GM18873 (cell line): ENCODE results near the gene NDUFS5.
"Not testable (repeated sequence)": the region's sequence is repeated elsewhere in the genome, so short reads cannot be mapped to it uniquely, and the experiment has no call there.

Experiments used
- ATAC-seq: cut with Tn5 transposase; IDR thresholded peaks from one replicate; pipeline ENCODE4 v1.9.1; 2021; ENCODE audit warnings: mild to moderate bottlenecking, moderate library complexity, moderate number of reproducible peaks; ENCODE audit not compliant: unreplicated experiment, low FRiP score

NDUFS5 gene

DNA sequence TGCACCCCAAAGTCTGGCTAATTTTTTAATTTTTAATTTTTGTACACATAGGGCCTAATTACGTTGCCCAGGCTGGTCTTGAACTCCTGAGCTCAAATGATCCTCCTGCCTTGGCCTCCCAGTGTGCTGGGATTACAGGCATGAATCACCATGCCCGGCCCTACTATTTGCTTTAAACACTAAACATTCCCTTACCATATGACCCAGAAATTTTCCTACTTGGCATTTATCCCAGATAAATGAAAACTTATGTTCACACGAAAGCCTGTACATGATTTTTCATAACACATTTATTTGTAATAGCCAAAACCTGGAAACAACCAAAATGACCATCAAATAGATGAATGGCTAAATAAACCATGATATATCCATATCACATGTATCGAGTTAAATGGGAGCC, 35.8 kb downstream of the NDUFS5 start:
- no peak for ATAC-seq

DNA sequence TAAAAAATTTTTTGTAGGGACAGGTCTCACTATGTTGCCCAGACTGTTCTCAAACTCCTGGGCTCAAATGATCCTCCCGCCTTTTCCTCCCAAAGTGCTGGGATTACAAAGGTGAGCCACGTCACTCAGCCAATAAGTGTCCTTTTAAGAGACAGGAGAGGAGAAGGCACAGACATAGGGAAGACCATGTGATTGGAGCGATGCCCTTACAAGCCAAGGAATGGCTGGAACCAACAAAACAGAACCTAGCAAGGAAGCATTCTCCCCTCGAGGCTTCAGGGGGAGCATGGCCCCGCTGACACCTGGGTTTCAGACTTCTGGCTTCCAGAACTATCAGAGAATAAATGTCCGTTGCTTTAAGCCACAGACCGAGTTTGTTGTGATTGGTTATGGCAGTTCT, 37.0 kb downstream of the NDUFS5 start:
- ATAC-seq: no peak

DNA sequence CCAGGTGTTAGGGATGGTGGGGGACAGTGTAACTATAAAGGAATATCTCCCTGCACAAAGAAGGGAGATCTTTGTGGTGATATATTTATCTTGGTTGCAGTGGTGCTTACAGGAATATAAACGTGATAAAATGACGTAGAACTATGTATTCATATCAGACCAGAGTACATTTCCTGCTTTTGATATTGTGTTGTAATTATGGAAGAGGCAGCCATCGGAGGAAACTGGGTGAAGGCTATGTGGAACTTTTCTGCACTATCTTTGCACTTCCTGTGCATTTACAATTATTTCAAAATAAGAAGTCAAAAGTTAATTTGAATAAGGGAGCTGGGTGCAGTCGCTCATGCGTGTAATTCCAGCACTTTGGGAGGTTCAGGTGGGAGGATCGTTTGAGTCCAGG, 37.6 kb downstream of the NDUFS5 start:
- ATAC-seq: no peak

DNA sequence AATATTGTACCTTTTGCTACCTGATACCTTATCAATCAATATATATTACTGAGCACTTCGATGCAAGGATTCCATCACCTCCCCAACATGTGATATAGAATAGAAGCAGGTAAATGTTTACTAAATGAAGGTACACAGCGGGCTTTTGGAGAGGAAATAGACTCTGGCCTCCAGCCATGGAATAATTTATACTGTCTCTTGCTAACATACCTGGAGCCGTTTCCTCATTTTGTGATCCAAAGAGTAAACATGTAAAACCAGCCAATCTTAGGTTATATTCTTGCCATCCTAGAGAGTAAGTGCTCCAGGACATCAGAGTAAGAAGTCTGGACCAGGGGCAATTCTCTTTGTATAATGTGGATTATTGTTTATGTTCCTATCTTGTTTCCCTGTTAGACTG, 39.4 kb downstream of the NDUFS5 start:
- ATAC-seq: no peak

DNA sequence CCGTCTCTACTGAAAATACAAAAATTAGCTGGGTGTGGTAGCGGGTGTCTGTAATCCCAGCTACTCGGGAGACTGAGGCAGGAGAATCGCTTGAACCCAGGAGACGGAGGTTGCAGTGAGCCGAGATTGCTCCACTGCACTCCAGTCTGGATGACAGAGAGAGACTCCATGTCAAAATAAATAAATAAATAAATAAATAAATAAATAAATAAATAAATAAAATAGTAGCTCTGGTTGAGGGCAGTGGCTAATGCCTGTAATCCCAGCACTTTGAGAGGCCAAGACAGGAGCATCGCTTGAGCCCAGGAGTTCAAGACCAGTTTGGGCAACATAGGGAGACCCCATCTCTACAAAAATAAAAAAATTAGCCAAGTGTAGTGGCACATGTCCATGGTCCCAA, 42.1 kb downstream of the NDUFS5 start:
- ATAC-seq: not testable (repeated sequence)

DNA sequence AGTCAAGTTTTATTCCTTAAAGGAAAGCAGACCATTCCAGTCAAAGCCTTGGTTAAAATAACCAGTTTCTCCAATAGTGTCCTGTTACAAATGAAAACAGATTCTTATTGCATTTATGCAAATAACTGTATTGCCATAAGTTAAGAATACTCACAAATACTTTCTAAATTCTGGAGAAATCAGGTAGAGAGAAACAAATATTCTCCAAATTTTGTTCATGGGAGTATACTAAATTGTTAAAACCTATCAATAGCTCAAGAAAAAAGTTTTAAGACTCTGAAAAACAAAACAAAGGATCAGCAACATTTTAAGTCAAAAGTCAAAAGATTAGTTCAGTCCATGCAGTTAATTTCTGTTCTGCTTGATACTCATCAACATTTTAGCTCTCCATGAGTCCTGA, 45.4 kb downstream of the NDUFS5 start:
- ATAC-seq: not testable (repeated sequence)

DNA sequence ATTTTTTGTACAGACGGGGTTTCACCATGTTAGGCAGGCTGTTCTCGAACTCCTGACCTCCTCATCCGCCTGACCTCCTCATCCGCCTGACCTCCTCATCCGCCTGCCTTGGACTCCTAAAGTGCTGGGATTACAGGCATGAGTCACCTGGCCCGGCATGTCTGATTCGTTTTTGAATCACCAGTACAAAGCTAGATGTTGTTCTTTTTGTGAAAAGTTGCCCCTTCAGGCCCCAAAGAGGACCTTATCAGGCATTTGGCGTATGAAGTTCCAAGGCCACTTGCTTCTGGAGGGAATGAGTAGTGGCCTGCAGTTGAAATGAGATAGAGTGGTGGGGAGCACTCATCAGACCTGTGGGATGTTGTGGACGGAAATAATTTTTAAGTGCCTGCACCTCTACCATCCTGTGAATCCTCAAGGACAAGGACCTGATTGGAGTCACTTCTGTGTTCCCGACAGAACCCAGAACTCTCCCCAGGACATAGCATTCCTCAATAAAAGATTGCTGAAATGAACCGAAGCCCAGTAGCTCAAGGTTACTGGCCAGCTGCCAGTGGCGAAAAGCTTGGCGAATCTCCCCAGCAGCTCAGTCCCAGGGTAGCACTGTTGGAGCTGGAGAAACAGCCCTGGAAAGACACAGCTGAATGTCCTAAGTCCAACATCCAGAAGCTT, 50.1 kb downstream of the NDUFS5 start:
- ATAC-seq: no peak

DNA sequence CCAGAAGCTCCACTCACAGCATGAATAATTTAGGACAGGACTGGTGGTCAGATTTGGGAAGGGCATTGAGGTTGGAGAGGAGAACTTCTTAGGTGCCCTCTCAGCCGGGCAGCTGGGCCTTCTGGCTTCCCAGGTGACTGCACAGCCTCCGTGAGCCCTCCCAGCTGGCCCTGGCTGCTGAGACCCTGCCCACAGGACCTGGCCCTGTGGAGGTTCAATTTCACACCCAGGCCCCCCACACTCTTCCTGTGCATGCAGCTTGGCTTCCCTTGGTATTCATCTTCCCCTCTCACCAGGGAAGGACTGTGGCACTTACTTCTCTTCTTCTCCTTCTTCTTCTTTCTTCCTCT, 50.6 kb downstream of the NDUFS5 start:
- no peak for ATAC-seq

DNA sequence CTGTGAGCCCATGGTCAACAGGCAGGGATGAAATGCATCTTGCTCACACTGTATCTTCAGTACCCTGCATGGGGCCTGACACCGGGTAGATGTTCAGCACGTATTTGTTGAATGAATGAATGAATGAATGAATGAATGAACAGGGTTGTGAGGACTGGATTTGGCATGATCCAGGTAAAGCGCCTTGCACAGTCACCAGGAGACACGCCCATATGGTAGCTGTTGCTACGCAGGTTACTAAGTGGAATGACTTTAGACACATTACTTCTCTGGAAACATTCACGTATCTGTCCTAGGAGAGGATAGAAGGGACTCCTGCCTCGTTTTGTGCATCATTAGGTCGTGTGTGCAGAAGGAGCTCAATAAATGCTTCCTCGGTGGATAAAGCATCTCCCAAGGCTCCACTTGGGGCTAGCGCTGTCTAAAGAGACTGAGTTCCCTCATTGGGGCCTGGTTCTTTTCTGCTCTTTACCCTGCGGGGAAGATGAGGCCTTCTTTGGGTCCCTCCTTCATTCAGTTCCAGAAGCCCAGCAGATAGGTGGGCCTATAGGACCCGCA, 54.2 kb downstream of the NDUFS5 start:
- ATAC-seq: no peak

DNA sequence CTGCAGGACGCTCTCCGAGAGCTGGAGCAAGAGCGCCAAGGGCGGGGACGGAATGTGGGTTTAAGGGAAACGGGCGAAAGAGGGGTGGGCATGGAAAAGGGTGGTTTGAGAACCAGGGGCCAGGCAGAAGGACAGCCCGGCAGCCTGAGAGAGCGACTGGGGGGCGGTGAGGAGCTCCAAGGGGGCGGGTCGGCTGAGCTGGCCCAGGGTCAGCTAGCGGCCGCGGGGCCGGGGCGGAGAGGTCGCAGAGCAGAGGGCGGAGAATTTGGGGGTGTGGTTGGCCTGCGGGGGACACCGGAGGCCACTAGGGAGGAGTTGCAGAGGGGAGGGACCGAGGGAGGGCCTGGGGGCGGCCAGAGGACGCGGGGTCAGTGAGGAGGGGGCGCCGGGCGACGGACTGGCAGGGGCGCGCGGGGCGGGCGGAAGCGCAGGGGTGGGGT, 54.7 kb downstream of the NDUFS5 start:
- no peak for ATAC-seq

DNA sequence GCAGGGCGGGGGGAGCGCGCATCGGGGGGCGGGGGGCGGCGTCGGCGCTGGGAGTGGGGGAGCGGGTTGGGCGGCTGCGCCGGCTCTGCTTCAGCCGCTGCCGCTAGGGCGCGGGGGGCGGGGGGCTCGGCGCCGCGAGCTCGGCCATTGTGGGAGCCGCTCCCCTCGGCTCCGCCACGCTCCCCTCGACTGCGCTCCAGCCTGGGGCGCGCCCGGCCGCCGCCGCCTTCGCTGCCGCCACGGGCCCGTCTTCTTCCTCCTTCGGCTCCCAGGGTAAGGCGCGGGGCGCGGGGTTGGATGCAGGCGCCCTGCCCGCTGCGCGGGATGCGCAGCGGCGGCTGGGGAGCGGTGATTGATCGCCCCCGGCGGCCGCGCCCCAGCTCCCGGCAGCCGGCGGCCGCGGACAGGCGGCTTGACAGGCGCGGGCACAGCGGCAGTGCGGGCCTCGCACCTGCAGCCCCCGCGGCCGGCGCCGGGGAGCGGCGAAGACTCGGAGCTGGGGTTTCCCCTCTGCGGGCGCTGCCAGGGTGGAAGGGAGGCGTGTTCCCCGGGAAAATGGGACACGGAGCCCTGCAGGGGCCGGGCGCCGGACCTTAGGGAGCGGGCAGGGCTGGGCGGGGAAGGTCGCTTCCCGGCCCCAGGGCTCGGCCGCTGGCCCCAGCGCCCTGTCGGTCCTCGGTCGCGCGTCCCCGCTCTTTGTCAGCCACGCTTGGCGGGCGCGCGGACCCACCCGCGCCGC, 55.3 kb downstream of the NDUFS5 start:
- no peak for ATAC-seq

DNA sequence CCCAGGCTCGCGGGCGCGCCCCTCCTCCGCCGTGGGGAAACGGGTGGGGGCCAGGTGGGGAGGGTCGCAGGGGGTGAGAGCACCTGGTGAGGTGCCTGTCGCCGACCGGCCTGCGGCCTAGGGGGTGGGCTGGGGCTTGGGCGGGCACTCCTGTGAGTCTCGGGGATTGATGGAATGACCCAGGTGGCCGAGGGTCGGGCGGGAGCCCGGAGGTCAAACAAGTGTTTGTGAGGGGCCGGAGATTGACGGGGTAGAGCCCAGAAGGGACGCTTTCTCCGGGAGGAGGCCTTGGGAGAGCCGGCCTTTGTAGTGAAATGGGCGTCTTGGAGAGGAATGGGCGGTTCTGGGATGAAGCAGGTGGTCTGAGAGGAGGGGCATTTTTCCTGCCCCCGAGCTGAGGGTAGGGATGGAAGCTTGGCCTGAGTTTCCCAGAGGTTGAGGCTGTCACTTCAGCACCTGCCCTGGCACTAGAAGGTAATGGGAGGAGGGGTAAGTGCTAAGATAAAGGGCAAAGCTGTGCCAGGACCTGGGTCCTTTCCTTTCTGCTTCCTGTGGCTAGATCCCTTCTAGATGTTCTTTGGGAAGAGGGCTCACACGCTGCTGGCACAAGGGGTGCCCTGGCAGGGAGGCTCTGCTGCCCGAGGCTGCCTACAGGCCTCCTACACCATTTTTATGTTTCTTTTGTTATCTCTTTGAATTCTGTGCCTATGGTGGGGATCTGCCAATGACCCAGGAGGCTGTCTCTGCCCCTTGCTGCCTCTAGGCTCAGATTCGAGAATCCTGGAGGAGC, 56.1 kb downstream of the NDUFS5 start:
- no peak for ATAC-seq

DNA sequence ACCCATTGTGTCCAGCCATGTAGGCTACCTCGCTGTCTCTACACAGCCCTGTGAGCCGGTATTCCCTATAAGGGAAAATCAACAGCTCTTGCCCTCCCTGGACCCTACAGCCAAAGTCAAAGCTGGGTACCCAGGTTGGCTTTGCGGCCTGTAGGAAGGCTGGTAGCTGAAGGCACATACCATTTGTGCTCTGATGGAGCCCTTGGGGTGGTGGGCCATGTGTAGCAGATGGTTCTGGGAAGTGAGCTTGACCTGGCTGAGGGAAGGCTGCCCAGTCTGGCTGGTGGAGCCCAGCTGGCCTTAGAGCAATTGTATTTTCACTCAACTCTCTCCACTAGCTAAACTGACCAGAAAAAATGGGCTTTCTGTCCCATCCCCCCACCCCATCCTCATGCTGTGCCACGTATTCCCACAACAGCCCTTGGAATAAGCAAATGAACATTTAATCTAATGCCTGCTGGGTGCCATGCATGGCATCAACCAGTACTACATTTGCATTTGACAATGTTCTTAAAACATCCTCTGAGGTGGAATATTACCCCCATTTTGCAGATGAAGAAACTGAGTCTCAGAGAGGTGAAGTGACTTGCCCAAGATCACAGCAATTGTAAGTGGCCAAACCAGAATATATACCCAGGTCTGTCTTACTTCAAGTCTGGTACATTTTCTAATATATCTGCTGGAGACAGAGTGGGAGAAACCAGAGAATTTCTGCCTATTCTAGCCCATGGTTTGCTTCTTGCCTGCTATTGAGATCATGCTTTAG, 56.8 kb downstream of the NDUFS5 start:
- no peak for ATAC-seq

DNA sequence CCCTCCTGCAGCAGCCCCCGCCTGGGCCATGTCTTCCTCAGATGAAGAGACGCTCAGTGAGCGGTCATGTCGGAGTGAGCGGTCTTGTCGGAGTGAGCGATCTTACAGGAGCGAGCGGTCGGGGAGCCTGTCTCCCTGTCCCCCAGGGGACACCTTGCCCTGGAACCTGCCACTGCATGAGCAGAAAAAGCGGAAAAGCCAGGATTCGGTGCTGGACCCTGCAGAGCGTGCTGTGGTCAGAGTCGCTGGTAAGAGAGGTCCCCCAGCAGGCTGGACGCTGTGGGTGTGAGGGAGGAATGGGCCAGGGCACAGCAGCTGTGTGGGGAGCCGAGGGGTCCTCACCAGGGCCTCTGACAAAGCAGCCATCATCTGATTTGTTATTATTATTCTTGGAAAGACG, 58.0 kb downstream of the NDUFS5 start:
- no peak for ATAC-seq
